Fibroblast of pulmonary artery (primary cell): ENCODE results near the gene MRAS.
A peak's percentile ranks its signal among the peaks of the same experiment; 100 is the strongest.

Experiments used
- DNase-seq: peaks from one replicate; pipeline ENCODE4 v3.0.0-alpha.2; 2010; ENCODE audit warnings: low read depth
- H3K4me3 ChIP-seq: replicated peaks from 2 replicates; pipeline ENCODE4 v1.5.1; 2011; ENCODE audit warnings: low read depth, mild to moderate bottlenecking, control low read depth, low read length, moderate library complexity
- TF ChIP-seq, protein P1 (sequence below): IDR thresholded peaks from 2 replicates; pipeline ENCODE4 v1.5.1; 2011; ENCODE audit warnings: mild to moderate bottlenecking, control low read depth, low read length, inconsistent platforms; ENCODE audit errors: missing control alignments

Gene MRAS

GRCh38 chr3:138441742-138442141 is 93.4 kb downstream of the MRAS start:
- peak; percentile 39 for DNase-seq
- TF ChIP-seq, protein P1, sequence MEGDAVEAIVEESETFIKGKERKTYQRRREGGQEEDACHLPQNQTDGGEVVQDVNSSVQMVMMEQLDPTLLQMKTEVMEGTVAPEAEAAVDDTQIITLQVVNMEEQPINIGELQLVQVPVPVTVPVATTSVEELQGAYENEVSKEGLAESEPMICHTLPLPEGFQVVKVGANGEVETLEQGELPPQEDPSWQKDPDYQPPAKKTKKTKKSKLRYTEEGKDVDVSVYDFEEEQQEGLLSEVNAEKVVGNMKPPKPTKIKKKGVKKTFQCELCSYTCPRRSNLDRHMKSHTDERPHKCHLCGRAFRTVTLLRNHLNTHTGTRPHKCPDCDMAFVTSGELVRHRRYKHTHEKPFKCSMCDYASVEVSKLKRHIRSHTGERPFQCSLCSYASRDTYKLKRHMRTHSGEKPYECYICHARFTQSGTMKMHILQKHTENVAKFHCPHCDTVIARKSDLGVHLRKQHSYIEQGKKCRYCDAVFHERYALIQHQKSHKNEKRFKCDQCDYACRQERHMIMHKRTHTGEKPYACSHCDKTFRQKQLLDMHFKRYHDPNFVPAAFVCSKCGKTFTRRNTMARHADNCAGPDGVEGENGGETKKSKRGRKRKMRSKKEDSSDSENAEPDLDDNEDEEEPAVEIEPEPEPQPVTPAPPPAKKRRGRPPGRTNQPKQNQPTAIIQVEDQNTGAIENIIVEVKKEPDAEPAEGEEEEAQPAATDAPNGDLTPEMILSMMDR: no peak
- H3K4me3 ChIP-seq: no peak overlapping the region

DNA sequence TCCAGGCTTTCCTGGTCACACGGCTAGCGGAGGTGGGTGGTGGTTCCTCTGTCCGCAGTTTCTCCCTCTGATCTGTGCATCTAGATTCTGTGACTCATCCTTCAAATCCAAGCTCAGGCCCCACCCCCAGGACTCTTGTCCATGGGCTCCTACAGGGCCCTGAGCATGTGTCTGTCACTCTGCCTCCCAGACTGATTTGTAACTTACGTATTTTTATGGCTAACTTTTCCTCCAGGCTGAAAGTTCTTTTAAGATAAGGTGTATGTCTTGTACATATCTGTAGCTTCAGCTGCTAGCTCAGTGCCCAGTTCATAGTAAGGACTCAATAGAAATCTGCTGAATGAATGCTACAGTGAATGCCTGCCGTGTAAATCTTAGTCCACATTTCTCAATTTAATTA is 94.1 kb downstream of the MRAS start:
- DNase-seq: peak; percentile 46
- TF ChIP-seq, protein P1: no peak
- no peak overlapping the region for H3K4me3 ChIP-seq

DNA sequence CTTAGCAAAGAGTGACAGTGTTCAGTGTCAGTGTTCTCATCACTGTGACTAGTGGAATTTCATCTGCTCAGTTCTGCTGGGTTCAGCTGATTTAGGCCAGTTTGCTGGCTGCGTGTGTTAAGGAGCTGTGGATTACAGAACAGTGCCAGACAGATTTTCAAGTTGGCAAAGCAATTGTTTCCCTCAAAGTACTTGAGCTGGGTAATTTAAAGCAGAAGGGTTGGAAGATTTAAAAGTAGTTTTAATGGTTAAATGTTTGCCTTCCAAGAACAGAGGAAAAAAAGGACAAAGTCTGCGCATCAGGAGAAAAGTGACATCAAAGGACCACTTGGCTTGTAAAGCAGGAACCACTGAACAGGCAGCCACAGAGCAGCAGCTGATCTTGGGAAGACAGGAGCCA is 94.7 kb downstream of the MRAS start:
- no peak for DNase-seq
- TF ChIP-seq, protein P1: no peak
- no peak overlapping the region for H3K4me3 ChIP-seq

DNA sequence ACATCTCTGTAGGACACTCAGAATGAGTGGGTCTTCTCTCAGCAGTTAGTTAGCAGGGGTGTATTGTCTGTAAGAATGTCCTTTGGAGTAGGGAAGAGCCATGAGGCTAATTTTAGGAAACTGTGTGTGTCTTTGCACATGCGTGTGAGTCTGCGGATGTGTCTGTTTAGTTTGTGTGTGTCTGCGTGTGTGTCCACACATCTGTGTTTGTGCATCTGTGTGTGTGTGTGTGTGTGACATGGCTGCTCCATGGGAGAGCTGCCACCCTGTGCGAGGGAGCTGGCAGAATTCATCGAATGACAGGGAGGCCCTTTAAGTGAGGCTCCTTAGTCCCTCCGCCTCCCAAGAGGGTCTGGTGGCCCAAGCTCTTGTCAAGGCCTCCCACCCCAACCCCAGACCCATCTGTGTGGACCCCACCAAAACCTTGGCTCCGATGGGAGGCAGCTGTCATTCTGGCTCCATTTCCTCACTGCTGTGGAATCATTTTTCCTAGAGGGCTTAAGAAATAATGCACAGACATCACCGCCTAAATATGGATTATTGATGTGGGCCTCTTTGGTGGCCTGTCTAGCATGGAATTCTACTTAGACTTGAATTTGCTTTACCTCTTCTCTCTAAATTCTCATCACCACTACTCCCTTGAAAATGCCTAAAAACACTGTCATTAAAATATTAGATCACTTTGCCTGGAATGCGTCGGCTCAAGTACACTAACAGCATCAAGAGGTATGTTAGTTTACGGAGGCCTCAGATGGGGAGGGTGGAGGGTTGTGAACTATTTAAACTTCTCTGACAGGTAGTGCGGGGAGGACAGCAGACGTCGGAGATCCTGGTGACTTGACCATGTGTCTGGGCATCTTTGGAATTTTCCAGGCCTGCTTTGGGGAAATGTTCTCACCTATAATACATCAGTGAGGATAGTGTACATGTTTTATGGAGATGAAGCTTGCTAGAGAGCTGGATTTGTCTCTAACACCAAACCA is 95.4 kb downstream of the MRAS start:
- TF ChIP-seq, protein P1: no peak
- H3K4me3 ChIP-seq: no peak overlapping the region

DNA sequence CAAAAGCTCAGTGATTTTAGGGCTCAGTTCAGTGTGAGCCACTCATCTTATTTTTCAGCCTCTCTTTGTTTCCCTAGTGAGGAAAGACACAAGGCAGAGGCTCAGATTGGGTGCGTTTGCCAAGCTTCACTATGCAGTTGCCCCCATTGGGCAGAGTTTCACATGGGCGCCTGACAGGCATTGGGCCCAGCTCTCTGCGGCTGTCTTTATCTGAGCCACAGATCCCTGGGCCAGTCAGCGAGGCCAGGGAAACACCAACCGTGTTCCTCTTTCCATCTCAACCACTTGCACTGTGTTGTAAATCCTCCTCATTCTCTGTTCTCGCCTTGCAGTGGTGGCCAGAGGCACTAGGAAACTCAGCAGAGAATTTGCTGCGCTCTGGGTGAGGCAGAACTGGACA is 96.9 kb downstream of the MRAS start:
- DNase-seq: no peak
- H3K4me3 ChIP-seq: no peak overlapping the region
- TF ChIP-seq, protein P1: no peak

More for the DNA sequence above, 95.4 kb downstream of the MRAS start:
- DNase-seq: no peak

GRCh38 chr3:138445654-138446053 is 97.3 kb downstream of the MRAS start:
- DNase-seq: no peak
- no peak overlapping the region for H3K4me3 ChIP-seq
- TF ChIP-seq, protein P1: no peak

DNA sequence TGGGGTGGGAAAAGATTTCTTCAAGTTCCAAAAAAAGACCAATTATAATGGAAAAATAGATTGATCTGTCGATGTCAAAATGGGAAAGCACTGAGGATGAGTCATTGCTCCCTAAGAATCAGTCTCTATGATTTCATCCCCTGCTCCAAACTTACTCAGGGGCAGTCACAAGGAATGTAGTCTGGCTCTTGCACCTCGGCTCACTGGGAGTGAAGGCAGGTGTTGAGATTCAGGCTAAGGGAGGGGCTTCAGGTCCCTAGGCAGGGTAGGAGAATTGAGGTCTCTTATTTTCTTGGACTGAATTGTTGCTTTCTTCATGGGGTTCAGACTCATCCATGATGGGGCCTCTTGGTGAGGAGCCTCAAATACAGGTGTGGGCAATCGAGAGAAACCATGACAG is 100.3 kb downstream of the MRAS start:
- DNase-seq: no peak
- TF ChIP-seq, protein P1: no peak
- H3K4me3 ChIP-seq: no peak overlapping the region
